H1 (cell line): Measurements from ENCODE around the gene SHROOM3. TPM values are rescaled to one million over a fixed set of nuclear protein-coding genes. Genes with fewer than 3 reads are reported as not detected.

Experiments used
- CTCF ChIA-PET: fragments of 300-600 bp; sonication (Branson Sonifier 250); formaldehyde crosslinking; loops from one replicate; lab custom pipeline; 2021; ENCODE audit not compliant: partially characterized antibody; lab: Charles Lee
- POLR2A ChIA-PET: fragments of 300-600 bp; sonication (Branson Sonifier 250); formaldehyde crosslinking; loops from one replicate; lab custom pipeline; 2021; ENCODE audit warnings: inconsistent platforms; ENCODE audit not compliant: partially characterized antibody; lab: Charles Lee
- DNase-seq, 2 experiments: peaks; one replicate each; pipeline versions ENCODE4 v3.0.0 to v3.0.0-alpha.2; 2010 to 2022; ENCODE audit warnings: low spot score in 2 of 2, low read depth in 1 of 2, mixed read lengths in 1 of 2
- FAIRE-seq: peaks from 2 replicates; lab custom pipeline; 2011; peaks lifted over from hg19 to GRCh38; lab: Jason Lieb, UNC
- H2AFZ ChIP-seq: 2 replicates; pipeline ENCODE4 v1.8.1; 2012; ENCODE audit warnings: low read length, inconsistent platforms
- H2AK5ac ChIP-seq: 2 replicates; pipeline ENCODE4 v1.6.1; 2013; ENCODE audit warnings: low read depth, low read length
- H2BK120ac ChIP-seq: replicated peaks from 2 replicates; pipeline ENCODE3; 2013; ENCODE audit warnings: low read depth, low read length, inconsistent platforms
- H2BK12ac ChIP-seq: 2 replicates; pipeline ENCODE4 v1.6.1; 2013; ENCODE audit warnings: low read depth, low read length
- H2BK15ac ChIP-seq: 2 replicates; pipeline ENCODE4 v1.6.1; 2013; ENCODE audit warnings: low read length
- H2BK20ac ChIP-seq: 2 replicates; pipeline ENCODE4 v1.6.1; 2013; ENCODE audit warnings: low read length
- H2BK5ac ChIP-seq: 2 replicates; pipeline ENCODE4 v1.6.1; 2013; ENCODE audit warnings: low read depth, low read length
- H3K14ac ChIP-seq: 2 replicates; pipeline ENCODE4 v1.6.1; 2013; ENCODE audit warnings: inconsistent platforms; ENCODE audit not compliant: insufficient read length
- H3K18ac ChIP-seq: 2 replicates; pipeline ENCODE4 v1.6.1; 2013; ENCODE audit warnings: low read length; ENCODE audit errors: extremely low read depth
- H3K23ac ChIP-seq: 2 replicates; pipeline ENCODE4 v1.6.1; 2013; ENCODE audit warnings: inconsistent platforms; ENCODE audit not compliant: insufficient read length
- H3K23me2 ChIP-seq: 2 replicates; pipeline ENCODE4 v1.6.1; 2013; ENCODE audit warnings: low read depth, low read length
- H3K27ac ChIP-seq: 2 replicates; pipeline ENCODE4 v1.6.1; 2011; ENCODE audit warnings: low read depth, low read length, inconsistent platforms
- H3K27me3 ChIP-seq, 4 experiments: replicated peaks in 1 of 4; 1 replicate in 1 of 4; 2 replicates in 3 of 4; pipeline versions ENCODE4 v1.6.1 to v1.8.1; 2011 to 2013; ENCODE audit warnings: low read length in 3 of 4, mild to moderate bottlenecking in 3 of 4, inconsistent platforms in 2 of 4, mixed read lengths in 2 of 4, moderate library complexity in 1 of 4; ENCODE audit not compliant: control insufficient read depth in 3 of 4, insufficient read depth in 3 of 4; ENCODE audit errors: extremely low read depth in 1 of 4
- H3K36me3 ChIP-seq, 4 experiments: 2 replicates each; pipeline versions ENCODE4 v1.6.1 to v1.8.1; 2011 to 2013; ENCODE audit warnings: mild to moderate bottlenecking in 4 of 4, low read length in 3 of 4, moderate library complexity in 2 of 4, control low read depth in 1 of 4, inconsistent platforms in 1 of 4; ENCODE audit not compliant: insufficient read depth in 4 of 4, control insufficient read depth in 2 of 4
- H3K4ac ChIP-seq: replicated peaks from 2 replicates; pipeline ENCODE3; 2013; ENCODE audit warnings: low read length, low read depth, mixed read lengths, inconsistent platforms; ENCODE audit not compliant: insufficient read length
- H3K4me1 ChIP-seq, 4 experiments: replicated peaks in 1 of 4; 1 replicate in 1 of 4; 2 replicates in 3 of 4; pipeline versions ENCODE4 v1.6.1 to v1.8.1; 2011 to 2013; ENCODE audit warnings: low read length in 3 of 4, inconsistent platforms in 2 of 4, mixed read lengths in 1 of 4; ENCODE audit not compliant: insufficient read depth in 4 of 4, control insufficient read depth in 3 of 4
- H3K4me2 ChIP-seq, 2 experiments: 2 replicates each; pipeline versions ENCODE4 v1.6.1 to v1.8.1; 2011 to 2013; ENCODE audit warnings: low read depth in 2 of 2, low read length in 2 of 2, control low read depth in 1 of 2, inconsistent platforms in 1 of 2, mild to moderate bottlenecking in 1 of 2; ENCODE audit not compliant: insufficient read depth in 1 of 2
- H3K4me3 ChIP-seq, 4 experiments: fragments of 200-600, 300-600 bp in 1 of 4; sonication (generic), shearing (Covaris generic), sonication (Bioruptor Twin) in 1 of 4; 2 replicates each; pipeline versions ENCODE4 v1.5.1 to v1.8.1; 2011 to 2016; ENCODE audit warnings: low read length in 4 of 4, low read depth in 3 of 4, control low read depth in 2 of 4, inconsistent platforms in 2 of 4, mild to moderate bottlenecking in 2 of 4, mixed read lengths in 1 of 4, moderate library complexity in 1 of 4; ENCODE audit not compliant: insufficient read depth in 2 of 4; ENCODE audit errors: extremely low read depth in 1 of 4
- H3K56ac ChIP-seq: replicated peaks from 2 replicates; pipeline ENCODE3; 2013; ENCODE audit warnings: low read depth, mild to moderate bottlenecking, mixed read lengths, low read length, inconsistent platforms; ENCODE audit not compliant: insufficient read length
- H3K79me1 ChIP-seq: 2 replicates; pipeline ENCODE4 v1.6.1; 2013; ENCODE audit warnings: low read depth, low read length, control low read depth
- H3K79me2 ChIP-seq, 2 experiments: 2 replicates each; pipeline versions ENCODE4 v1.6.1 to v1.8.1; 2012 to 2013; ENCODE audit warnings: low read length in 2 of 2, mild to moderate bottlenecking in 2 of 2, inconsistent platforms in 1 of 2; ENCODE audit not compliant: insufficient read depth in 2 of 2, control insufficient read depth in 1 of 2
- H3K9ac ChIP-seq, 4 experiments: replicated peaks in 1 of 4; 1 replicate in 1 of 4; 2 replicates in 3 of 4; pipeline versions ENCODE4 v1.6.1 to v1.8.1; 2011 to 2013; ENCODE audit warnings: low read depth in 3 of 4, low read length in 3 of 4, control low read depth in 2 of 4, mild to moderate bottlenecking in 2 of 4, moderate library complexity in 2 of 4, inconsistent platforms in 1 of 4; ENCODE audit errors: extremely low read depth in 1 of 4
- H3K9me3 ChIP-seq, 2 experiments: 2 replicates each; pipeline versions ENCODE4 v1.6.1 to v1.8.1; 2012 to 2013; ENCODE audit warnings: mild to moderate bottlenecking in 2 of 2, moderate library complexity in 2 of 2, control low read depth in 1 of 2, inconsistent platforms in 1 of 2, low read depth in 1 of 2, low read length in 1 of 2, mixed read lengths in 1 of 2; ENCODE audit not compliant: insufficient read depth in 2 of 2
- H4K20me1 ChIP-seq, 2 experiments: replicated peaks in 1 of 2; 2 replicates each; pipeline versions ENCODE3 to v1.8.1; 2011 to 2013; ENCODE audit warnings: inconsistent platforms in 2 of 2, low read length in 2 of 2, mild to moderate bottlenecking in 1 of 2; ENCODE audit not compliant: insufficient read depth in 2 of 2, control insufficient read depth in 1 of 2
- H4K5ac ChIP-seq: 2 replicates; pipeline ENCODE4 v1.6.1; 2013; ENCODE audit warnings: low read length, low read depth, mixed read lengths, inconsistent platforms; ENCODE audit not compliant: insufficient read length
- H4K8ac ChIP-seq: 2 replicates; pipeline ENCODE4 v1.8.0; 2013; ENCODE audit warnings: mild to moderate bottlenecking, moderate library complexity, low read length, inconsistent platforms; ENCODE audit not compliant: insufficient read depth; ENCODE audit errors: extremely low read depth
- H4K91ac ChIP-seq: replicated peaks from 2 replicates; pipeline ENCODE3; 2013; ENCODE audit warnings: low read length, mixed read lengths, inconsistent platforms; ENCODE audit not compliant: insufficient read length
- BACH1 ChIP-seq: IDR thresholded peaks from 2 replicates; pipeline ENCODE4 v1.6.1; 2012; ENCODE audit warnings: low read length, improper control_type of control experiment
- MAFK ChIP-seq: IDR thresholded peaks from 2 replicates; pipeline ENCODE4 v1.6.1; 2012; ENCODE audit warnings: low read depth, mild to moderate bottlenecking, improper control_type of control experiment, low read length
- POU5F1 ChIP-seq: IDR thresholded peaks from 2 replicates; pipeline ENCODE4 v1.6.1; 2011; ENCODE audit warnings: low read depth, mild to moderate bottlenecking, low read length, moderate library complexity
- SRF ChIP-seq: IDR thresholded peaks from 2 replicates; pipeline ENCODE4 v1.6.1; 2011; ENCODE audit warnings: mild to moderate bottlenecking, low read depth, low read length, moderate library complexity
- WGBS, 2 experiments: shearing (Covaris generic) in 1 of 2; methylation state at CpG; one replicate each; pipeline versions ENCODE4 v1.1.6 to v1.1.7; 2013 to 2015; ENCODE audit warnings: low lambda C conversion rate in 2 of 2, mixed read lengths in 2 of 2, inconsistent platforms in 1 of 2, low coverage in 1 of 2, missing lambda C conversion rate in 1 of 2; ENCODE audit not compliant: insufficient replicate concordance in 2 of 2, insufficient coverage in 1 of 2, insufficient read length in 1 of 2; ENCODE audit errors: extremely low coverage in 1 of 2, missing lambda C conversion rate in 1 of 2; 5-methylcytosine and 5-hydroxymethylcytosine counted together
- polyA plus RNA-seq, 7 experiments: library from polyadenylated mRNA; depleted of rRNA in 3 of 7; stranded (reverse) in 5 of 7; unstranded in 2 of 7; fragments of >200 nt in 5 of 7; fragments of 200-250 nt in 2 of 7; gene quantifications; 1 replicate in 5 of 7; 2 replicates in 1 of 7; 4 replicates in 1 of 7; pipeline versions ENCODE4 v1.2.1 to v1.2.3, GENCODE V29; 2011 to 2013; ENCODE audit warnings: missing spikeins in 2 of 7, mixed read lengths in 2 of 7
- total RNA-seq: library from RNA; stranded (reverse); fragmentation: NEBNext Ultra II Directional; extraction: Animal tissue kit (Norgen Biotek cat#: 25700); gene quantifications from 2 replicates; pipeline ENCODE4 v1.2.1, GENCODE V29; 2021

Gene SHROOM3
- total and polyA plus RNA-seq, 2 of the 8 experiments (the other 6 are each of a cell fraction or from before 2014, with no cell fraction given) = 15.8 to 34.0 TPM

DNA sequence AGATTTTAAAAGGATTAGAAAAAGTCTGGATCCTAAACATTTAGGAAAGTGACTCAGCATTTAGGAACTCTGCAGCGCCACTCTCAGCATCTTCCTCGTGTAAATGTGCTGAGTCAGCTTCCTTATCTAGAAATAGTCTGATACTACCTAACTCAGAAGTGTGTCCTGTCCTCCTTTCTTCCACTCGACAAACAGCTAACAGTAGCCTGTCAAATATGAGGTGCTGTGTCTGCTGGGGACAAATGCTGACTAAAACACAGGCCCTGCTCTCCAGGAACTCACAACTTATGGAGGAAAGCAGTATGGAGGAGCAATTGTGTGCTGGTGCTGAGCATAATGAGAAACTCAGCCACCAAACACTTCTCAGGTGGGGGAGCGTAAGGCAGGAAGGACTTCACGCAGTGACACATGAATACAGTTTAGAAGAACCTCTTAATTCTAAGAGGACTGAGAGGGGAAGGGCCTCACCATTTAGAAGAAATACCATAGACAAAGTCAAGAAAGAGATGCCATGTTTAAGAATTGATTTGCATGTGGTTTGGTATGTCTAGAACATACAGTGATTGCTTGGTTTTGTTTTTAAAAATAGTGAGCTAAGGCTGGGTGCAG is 337.6 kb downstream of the SHROOM3 start:
- no peaks in the 10 kb centered on the region for H3K4me1 ChIP-seq
- no peak overlapping the region; a peak in 1 of 7 replicates for H3K9ac ChIP-seq
- H3K79me2 ChIP-seq = no peaks in the 10 kb centered on the region
- no peaks in the 10 kb centered on the region for H3K9me3 ChIP-seq
- H2BK20ac ChIP-seq = no peak overlapping the region
- H2BK5ac ChIP-seq = peak overlapping the region; percentile 63; the same call in 1 of the 2 replicates
- H3K4me3 ChIP-seq = no peak overlapping the region
- H3K18ac ChIP-seq = no peak overlapping the region
- no peaks in the 10 kb centered on the region for H4K20me1 ChIP-seq
- no peaks in the 10 kb centered on the region for H3K23me2 ChIP-seq
- H2BK15ac ChIP-seq = no peak overlapping the region
- ChIA-PET CTCF (interaction anchor here (0.9 to 1.1 kb wide), 3 partner anchors 13 to 341 kb away, joined by 3 read pairs; no protein-coding TSS in a partner anchor), POLR2A (no interaction called here)
- H4K5ac ChIP-seq = no peak overlapping the region
- H3K23ac ChIP-seq = no peak overlapping the region
- DNase-seq = no peak
- H3K27me3 ChIP-seq = no peaks in the 10 kb centered on the region
- no peak overlapping the region for H3K27ac ChIP-seq
- H2AFZ ChIP-seq = no peak overlapping the region
- H4K91ac ChIP-seq = no peak overlapping the region
- no peak overlapping the region for H2BK120ac ChIP-seq
- 93% methylated on average over 5 of the region's 5 CpGs; no CpG with 5 or more reads in 1 of the 2 experiments for WGBS, 2 experiments
- no peak for FAIRE-seq
- no peak overlapping the region for H3K14ac ChIP-seq
- H4K8ac ChIP-seq = no peak overlapping the region
- peak overlapping the region; percentile 65; the same call in 1 of the 2 replicates for H2AK5ac ChIP-seq
- H3K4ac ChIP-seq = no peak overlapping the region
- H3K36me3 ChIP-seq = peaks cover 6 to 41% (median 29%) of the 10 kb centered on the region in 4 experiments; a peak in 7 of 8 replicates
- no peak for TF ChIP-seq SRF
- TF ChIP-seq MAFK = peak; percentile 100
- no peak for TF ChIP-seq POU5F1
- peak; percentile 97 for TF ChIP-seq BACH1
- H3K4me2 ChIP-seq = no peak overlapping the region
- no peaks in the 10 kb centered on the region for H3K79me1 ChIP-seq
- no peak overlapping the region for H2BK12ac ChIP-seq
- H3K56ac ChIP-seq = no peak overlapping the region
